HEK293 (cell line): ENCODE data around the gene CLCN3.

Experiments used
- KLF9 ChIP-seq: fragments of 450-650 bp; formaldehyde crosslinking; IDR thresholded peaks from 2 replicates; pipeline ENCODE4 v1.5.1; 2016; ENCODE audit warnings: missing biosample characterization, missing genetic modification characterization, low read depth
- OSR2 ChIP-seq: fragments of 450-650 bp; formaldehyde crosslinking; IDR thresholded peaks from 2 replicates; pipeline ENCODE4 v1.5.1; 2016; ENCODE audit warnings: missing biosample characterization, missing genetic modification characterization
- YY1 ChIP-seq: fragments of 450-650 bp; formaldehyde crosslinking; IDR thresholded peaks from 2 replicates; pipeline ENCODE4 v1.5.1; 2018; ENCODE audit warnings: missing biosample characterization, missing genetic modification characterization
- ZBTB20 ChIP-seq: fragments of 450-650 bp; formaldehyde crosslinking; IDR thresholded peaks from 2 replicates; pipeline ENCODE4 v1.5.1; 2016; ENCODE audit warnings: missing biosample characterization, missing genetic modification characterization
- ZFP37 ChIP-seq: fragments of 450-650 bp; formaldehyde crosslinking; IDR thresholded peaks from 2 replicates; pipeline ENCODE4 v1.5.1; 2016; ENCODE audit warnings: missing biosample characterization, missing genetic modification characterization
- ZFP41 ChIP-seq: fragments of 450-650 bp; formaldehyde crosslinking; IDR thresholded peaks from 2 replicates; pipeline ENCODE4 v1.5.1; 2016; ENCODE audit warnings: missing biosample characterization, missing genetic modification characterization, borderline replicate concordance
- ZNF610 ChIP-seq: fragments of 450-650 bp; formaldehyde crosslinking; IDR thresholded peaks from 2 replicates; pipeline ENCODE4 v1.5.1; 2016; ENCODE audit warnings: missing biosample characterization, missing genetic modification characterization, borderline replicate concordance
- ZNF629 ChIP-seq: fragments of 450-650 bp; formaldehyde crosslinking; IDR thresholded peaks from 2 replicates; pipeline ENCODE4 v1.5.1; 2017; ENCODE audit warnings: missing biosample characterization, missing genetic modification characterization
- ZNF837 ChIP-seq: fragments of 450-650 bp; formaldehyde crosslinking; IDR thresholded peaks from 2 replicates; pipeline ENCODE4 v1.5.1; 2016; ENCODE audit warnings: missing biosample characterization, missing genetic modification characterization
- TF ChIP-seq, protein P1 (sequence below): fragments of 450-650 bp; formaldehyde crosslinking; IDR thresholded peaks from 2 replicates; pipeline ENCODE4 v1.5.1; 2017; ENCODE audit warnings: missing biosample characterization, missing genetic modification characterization
- TF ChIP-seq, protein P2 (sequence below): fragments of 450-650 bp; formaldehyde crosslinking; IDR thresholded peaks from 2 replicates; pipeline ENCODE4 v1.5.1; 2016; ENCODE audit warnings: missing biosample characterization, missing genetic modification characterization
- TF ChIP-seq, protein P3 (sequence below): fragments of 450-650 bp; formaldehyde crosslinking; IDR thresholded peaks from 2 replicates; pipeline ENCODE4 v1.5.1; 2017; ENCODE audit warnings: missing biosample characterization, missing genetic modification characterization

DNA sequence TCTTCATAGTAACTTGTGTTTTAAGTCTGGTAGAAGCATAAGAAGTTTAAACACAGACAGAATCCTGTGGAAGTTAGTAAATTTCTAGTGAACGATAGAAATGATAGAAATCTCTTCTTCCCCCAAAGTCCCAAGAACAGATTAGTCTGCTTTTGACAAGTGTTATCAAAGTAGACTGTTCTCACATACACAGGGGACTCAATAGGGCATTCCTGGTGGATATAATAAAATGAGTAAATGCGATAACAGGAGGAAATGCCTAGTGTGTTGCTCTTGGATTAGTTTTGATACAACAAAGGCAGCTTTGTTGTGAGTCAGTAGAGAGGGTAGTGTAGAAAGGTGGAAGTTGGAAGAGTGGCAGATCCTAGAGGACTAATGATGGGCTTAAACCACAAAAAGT is 43.5 kb downstream of the CLCN3 start:
- TF ChIP-seq, protein P1, sequence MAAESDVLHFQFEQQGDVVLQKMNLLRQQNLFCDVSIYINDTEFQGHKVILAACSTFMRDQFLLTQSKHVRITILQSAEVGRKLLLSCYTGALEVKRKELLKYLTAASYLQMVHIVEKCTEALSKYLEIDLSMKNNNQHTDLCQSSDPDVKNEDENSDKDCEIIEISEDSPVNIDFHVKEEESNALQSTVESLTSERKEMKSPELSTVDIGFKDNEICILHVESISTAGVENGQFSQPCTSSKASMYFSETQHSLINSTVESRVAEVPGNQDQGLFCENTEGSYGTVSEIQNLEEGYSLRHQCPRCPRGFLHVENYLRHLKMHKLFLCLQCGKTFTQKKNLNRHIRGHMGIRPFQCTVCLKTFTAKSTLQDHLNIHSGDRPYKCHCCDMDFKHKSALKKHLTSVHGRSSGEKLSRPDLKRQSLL (tag by site-specific recombination): no peak
- TF ChIP-seq, protein P2, sequence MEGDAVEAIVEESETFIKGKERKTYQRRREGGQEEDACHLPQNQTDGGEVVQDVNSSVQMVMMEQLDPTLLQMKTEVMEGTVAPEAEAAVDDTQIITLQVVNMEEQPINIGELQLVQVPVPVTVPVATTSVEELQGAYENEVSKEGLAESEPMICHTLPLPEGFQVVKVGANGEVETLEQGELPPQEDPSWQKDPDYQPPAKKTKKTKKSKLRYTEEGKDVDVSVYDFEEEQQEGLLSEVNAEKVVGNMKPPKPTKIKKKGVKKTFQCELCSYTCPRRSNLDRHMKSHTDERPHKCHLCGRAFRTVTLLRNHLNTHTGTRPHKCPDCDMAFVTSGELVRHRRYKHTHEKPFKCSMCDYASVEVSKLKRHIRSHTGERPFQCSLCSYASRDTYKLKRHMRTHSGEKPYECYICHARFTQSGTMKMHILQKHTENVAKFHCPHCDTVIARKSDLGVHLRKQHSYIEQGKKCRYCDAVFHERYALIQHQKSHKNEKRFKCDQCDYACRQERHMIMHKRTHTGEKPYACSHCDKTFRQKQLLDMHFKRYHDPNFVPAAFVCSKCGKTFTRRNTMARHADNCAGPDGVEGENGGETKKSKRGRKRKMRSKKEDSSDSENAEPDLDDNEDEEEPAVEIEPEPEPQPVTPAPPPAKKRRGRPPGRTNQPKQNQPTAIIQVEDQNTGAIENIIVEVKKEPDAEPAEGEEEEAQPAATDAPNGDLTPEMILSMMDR (tag by site-specific recombination): no peak
- no peak for TF ChIP-seq KLF9 (tag by site-specific recombination)
- TF ChIP-seq ZFP41 (tag by site-specific recombination): no peak
- TF ChIP-seq ZNF610 (tag by site-specific recombination): no peak
- no peak for TF ChIP-seq OSR2 (tag by site-specific recombination)
- no peak for TF ChIP-seq YY1 (tag by site-specific recombination)
- no peak for TF ChIP-seq ZFP37 (tag by site-specific recombination)
- TF ChIP-seq, protein P3, sequence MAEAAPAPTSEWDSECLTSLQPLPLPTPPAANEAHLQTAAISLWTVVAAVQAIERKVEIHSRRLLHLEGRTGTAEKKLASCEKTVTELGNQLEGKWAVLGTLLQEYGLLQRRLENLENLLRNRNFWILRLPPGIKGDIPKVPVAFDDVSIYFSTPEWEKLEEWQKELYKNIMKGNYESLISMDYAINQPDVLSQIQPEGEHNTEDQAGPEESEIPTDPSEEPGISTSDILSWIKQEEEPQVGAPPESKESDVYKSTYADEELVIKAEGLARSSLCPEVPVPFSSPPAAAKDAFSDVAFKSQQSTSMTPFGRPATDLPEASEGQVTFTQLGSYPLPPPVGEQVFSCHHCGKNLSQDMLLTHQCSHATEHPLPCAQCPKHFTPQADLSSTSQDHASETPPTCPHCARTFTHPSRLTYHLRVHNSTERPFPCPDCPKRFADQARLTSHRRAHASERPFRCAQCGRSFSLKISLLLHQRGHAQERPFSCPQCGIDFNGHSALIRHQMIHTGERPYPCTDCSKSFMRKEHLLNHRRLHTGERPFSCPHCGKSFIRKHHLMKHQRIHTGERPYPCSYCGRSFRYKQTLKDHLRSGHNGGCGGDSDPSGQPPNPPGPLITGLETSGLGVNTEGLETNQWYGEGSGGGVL (tag by site-specific recombination): no peak
- no peak for TF ChIP-seq ZNF837 (tag by site-specific recombination)
- no peak for TF ChIP-seq ZBTB20 (tag by site-specific recombination)
- no peak for TF ChIP-seq ZNF629 (tag by site-specific recombination)
